HEK293 (cell line): ENCODE measurements around the gene LMO7.
"Not testable (repeated sequence)": the region's sequence is repeated elsewhere in the genome, so short reads cannot be mapped to it uniquely, and the experiment has no call there.

Experiments
- CTCF ChIA-PET: fragments of 350-600 bp; formaldehyde crosslinking; extraction: SDS; loops from one replicate; lab custom pipeline; 2021; ENCODE audit warnings: antibody characterized with exemption; lab: Yijun Ruan, JAX
- POLR2A ChIA-PET: fragments of 300-600 bp; formaldehyde crosslinking; extraction: SDS; loops from one replicate; lab custom pipeline; 2020; ENCODE audit warnings: antibody characterized with exemption, inconsistent platforms; lab: Yijun Ruan, JAX
- H3K27ac ChIP-seq: fragments of 200-500 bp; sonication (Bioruptor generic); 2 replicates; pipeline ENCODE4 v1.5.1; 2014; ENCODE audit warnings: low read depth, low read length, control low read depth, inconsistent platforms; ENCODE audit errors: extremely low read depth
- H3K36me3 ChIP-seq, 2 experiments: fragments of 200-500 bp in 1 of 2; sonication (Bioruptor generic) in 1 of 2; 1 replicate in 1 of 2; 2 replicates in 1 of 2; pipeline ENCODE4 v1.5.1; 2014 to 2017; ENCODE audit warnings: inconsistent platforms in 2 of 2, low read length in 2 of 2; ENCODE audit not compliant: control insufficient read depth in 2 of 2, insufficient read depth in 1 of 2
- H3K4me1 ChIP-seq: fragments of 200-500 bp; sonication (Bioruptor generic); 2 replicates; pipeline ENCODE4 v1.5.1; 2014; ENCODE audit warnings: mild to moderate bottlenecking, low read length, inconsistent platforms; ENCODE audit not compliant: control insufficient read depth, insufficient read depth
- H3K4me3 ChIP-seq: 2 replicates; pipeline ENCODE4 v1.5.1; 2011; ENCODE audit warnings: low read depth, mild to moderate bottlenecking, control low read depth, low read length, moderate library complexity
- H3K9me3 ChIP-seq: fragments of 200-500 bp; sonication (Bioruptor generic); 2 replicates; pipeline ENCODE4 v1.5.1; 2014; ENCODE audit warnings: low read depth, low read length, inconsistent platforms; ENCODE audit not compliant: control insufficient read depth, insufficient read depth
- BCL11B ChIP-seq: fragments of 450-650 bp; formaldehyde crosslinking; IDR thresholded peaks from 2 replicates; pipeline ENCODE4 v1.5.1; 2016; ENCODE audit warnings: low read depth, missing biosample characterization, missing genetic modification characterization
- FEZF1 ChIP-seq: fragments of 450-650 bp; formaldehyde crosslinking; IDR thresholded peaks from 2 replicates; pipeline ENCODE4 v1.5.1; 2016; ENCODE audit warnings: missing biosample characterization, missing genetic modification characterization
- GLI2 ChIP-seq: fragments of 450-650 bp; formaldehyde crosslinking; IDR thresholded peaks from 2 replicates; pipeline ENCODE4; 2017; ENCODE audit warnings: missing biosample characterization, missing genetic modification characterization, low read depth, borderline replicate concordance
- MZF1 ChIP-seq: fragments of 450-650 bp; formaldehyde crosslinking; IDR thresholded peaks from 2 replicates; pipeline ENCODE4 v1.5.1; 2017; ENCODE audit warnings: missing biosample characterization, missing genetic modification characterization, borderline replicate concordance
- OSR2 ChIP-seq: fragments of 450-650 bp; formaldehyde crosslinking; IDR thresholded peaks from 2 replicates; pipeline ENCODE4 v1.5.1; 2016; ENCODE audit warnings: missing biosample characterization, missing genetic modification characterization
- PATZ1 ChIP-seq: fragments of 450-650 bp; formaldehyde crosslinking; IDR thresholded peaks from 2 replicates; pipeline ENCODE4 v1.5.1; 2016; ENCODE audit warnings: missing biosample characterization, missing genetic modification characterization
- SETDB1 ChIP-seq: IDR thresholded peaks from one replicate; pipeline ENCODE4 v1.6.1; 2017; ENCODE audit warnings: mild to moderate bottlenecking, low read length, moderate library complexity, mixed read lengths; ENCODE audit not compliant: insufficient read length
- SP7 ChIP-seq: fragments of 450-650 bp; formaldehyde crosslinking; IDR thresholded peaks from 2 replicates; pipeline ENCODE4 v1.5.1; 2016; ENCODE audit warnings: missing biosample characterization, missing genetic modification characterization
- YY2 ChIP-seq: fragments of 450-650 bp; formaldehyde crosslinking; IDR thresholded peaks from 2 replicates; pipeline ENCODE4 v1.5.1; 2016; ENCODE audit warnings: missing biosample characterization, missing genetic modification characterization
- ZBTB21 ChIP-seq: fragments of 450-650 bp; formaldehyde crosslinking; IDR thresholded peaks from 2 replicates; pipeline ENCODE4 v1.5.1; 2017; ENCODE audit warnings: missing biosample characterization, missing genetic modification characterization
- ZNF114 ChIP-seq: fragments of 450-650 bp; formaldehyde crosslinking; IDR thresholded peaks from 2 replicates; pipeline ENCODE4 v1.5.0; 2017; ENCODE audit warnings: missing biosample characterization, missing genetic modification characterization
- ZNF138 ChIP-seq: fragments of 450-650 bp; formaldehyde crosslinking; IDR thresholded peaks from 2 replicates; pipeline ENCODE4 v1.5.1; 2016; ENCODE audit warnings: missing biosample characterization, missing genetic modification characterization, borderline replicate concordance
- ZNF184 ChIP-seq: fragments of 450-650 bp; IDR thresholded peaks from 2 replicates; pipeline ENCODE4 v1.5.1; 2018; ENCODE audit warnings: missing biosample characterization, mild to moderate bottlenecking, missing genetic modification characterization
- ZNF24 ChIP-seq: fragments of 450-650 bp; formaldehyde crosslinking; IDR thresholded peaks from 2 replicates; pipeline ENCODE4 v1.5.1; 2016; ENCODE audit warnings: missing biosample characterization, missing genetic modification characterization
- ZNF274 ChIP-seq, 2 experiments: fragments of 200-500 bp in 1 of 2; fragments of 450-650 bp in 1 of 2; sonication (Bioruptor generic) in 1 of 2; formaldehyde crosslinking in 1 of 2; IDR thresholded peaks; 2 replicates each; pipeline versions ENCODE4 v1.5.1 to v1.6.1; 2014 to 2016; ENCODE audit warnings: borderline replicate concordance in 1 of 2, inconsistent platforms in 1 of 2, low read length in 1 of 2, missing biosample characterization in 1 of 2, missing genetic modification characterization in 1 of 2
- ZNF280C ChIP-seq: fragments of 450-650 bp; formaldehyde crosslinking; IDR thresholded peaks from 2 replicates; pipeline ENCODE4 v1.5.1; 2016; ENCODE audit warnings: missing biosample characterization, missing genetic modification characterization
- ZNF501 ChIP-seq: fragments of 450-650 bp; formaldehyde crosslinking; IDR thresholded peaks from 2 replicates; pipeline ENCODE4 v1.5.1; 2016; ENCODE audit warnings: missing biosample characterization, missing genetic modification characterization
- ZNF514 ChIP-seq: fragments of 450-650 bp; formaldehyde crosslinking; IDR thresholded peaks from 2 replicates; pipeline ENCODE4 v1.5.1; 2016; ENCODE audit warnings: missing biosample characterization, missing genetic modification characterization
- ZNF521 ChIP-seq: fragments of 450-650 bp; formaldehyde crosslinking; IDR thresholded peaks from 2 replicates; pipeline ENCODE4 v1.5.1; 2017; ENCODE audit warnings: missing biosample characterization, mild to moderate bottlenecking, missing genetic modification characterization
- ZNF529 ChIP-seq: fragments of 450-650 bp; formaldehyde crosslinking; IDR thresholded peaks from 2 replicates; pipeline ENCODE4 v1.5.1; 2017; ENCODE audit warnings: missing genetic modification characterization, missing biosample characterization; ENCODE audit not compliant: insufficient replicate concordance
- ZNF530 ChIP-seq: fragments of 450-650 bp; formaldehyde crosslinking; IDR thresholded peaks from 2 replicates; pipeline ENCODE4 v1.5.1; 2016; ENCODE audit warnings: low read depth, missing biosample characterization, missing genetic modification characterization
- ZNF560 ChIP-seq: fragments of 450-650 bp; formaldehyde crosslinking; IDR thresholded peaks from 2 replicates; pipeline ENCODE4 v1.5.1; 2017; ENCODE audit warnings: missing biosample characterization, missing genetic modification characterization, borderline replicate concordance
- ZNF596 ChIP-seq: fragments of 450-650 bp; IDR thresholded peaks from 2 replicates; pipeline ENCODE4 v1.5.0; 2018; ENCODE audit warnings: missing biosample characterization, mild to moderate bottlenecking, missing genetic modification characterization, moderate library complexity
- ZNF629 ChIP-seq: fragments of 450-650 bp; formaldehyde crosslinking; IDR thresholded peaks from 2 replicates; pipeline ENCODE4 v1.5.1; 2017; ENCODE audit warnings: missing biosample characterization, missing genetic modification characterization
- ZNF707 ChIP-seq: fragments of 450-650 bp; formaldehyde crosslinking; IDR thresholded peaks from 2 replicates; pipeline ENCODE4 v1.5.1; 2016; ENCODE audit warnings: missing biosample characterization, missing genetic modification characterization
- ZNF785 ChIP-seq: fragments of 450-650 bp; formaldehyde crosslinking; IDR thresholded peaks from 2 replicates; pipeline ENCODE4 v1.5.1; 2016; ENCODE audit warnings: missing biosample characterization, missing genetic modification characterization
- TF ChIP-seq, protein P1 (sequence below): fragments of 450-650 bp; formaldehyde crosslinking; IDR thresholded peaks from 2 replicates; pipeline ENCODE4 v1.5.1; 2016; ENCODE audit warnings: missing biosample characterization, missing genetic modification characterization

The LMO7 gene

GRCh38 chr13:75740031-75740430 lies 103.9 kb downstream of the LMO7 start:
- CTCF ChIA-PET: no interaction called here

DNA sequence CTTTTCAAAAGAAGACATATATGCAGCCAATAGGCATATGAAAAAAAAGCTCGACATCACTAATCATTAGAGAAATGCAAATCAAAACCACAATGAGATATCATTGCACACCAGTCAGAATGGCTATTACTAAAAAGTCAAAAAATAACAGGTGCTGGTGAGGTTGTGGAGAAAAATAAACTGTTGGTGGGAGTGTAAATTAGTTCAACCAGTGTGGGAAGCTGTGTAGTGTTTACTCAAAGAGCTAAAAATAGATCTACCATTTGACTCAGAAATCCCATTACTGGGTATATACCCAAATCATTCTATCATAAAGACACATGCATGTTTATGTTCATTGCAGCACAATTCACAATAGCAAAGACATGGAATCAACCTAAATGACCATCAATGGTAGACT lies 106.9 kb downstream of the LMO7 start:
- POLR2A ChIA-PET, CTCF ChIA-PET: not testable (repeated sequence)
- 0 out of 2 replicates have a peak, but pooled peaks have one; percentile 62 for TF ChIP-seq ZNF184 (tag by site-specific recombination)

More at GRCh38 chr13:75740031-75740430, 103.9 kb downstream of the LMO7 start:
- Histone ChIP-seq H3K27ac (no peak overlapping the region), H3K36me3 (no peaks in the 10 kb centered on the region), H3K9me3 (no peaks in the 10 kb centered on the region), H3K4me1 (no peaks in the 10 kb centered on the region), H3K4me3 (no peak overlapping the region)
- POLR2A ChIA-PET: no interaction called here
- TF ChIP-seq ZNF707 (tag by site-specific recombination) (no peak), ZBTB21 (tag by site-specific recombination) (no peak), ZNF138 (tag by site-specific recombination) (no peak), ZNF24 (no peak), YY2 (tag by site-specific recombination) (no peak), ZNF274 (IDR thresholded peaks at IDR 0.05; ENCODE audit: low read length) (no peak), ZNF274 (tag by site-specific recombination; IDR thresholded peaks at IDR 0.05; ENCODE audit: borderline replicate concordance) (no peak), GLI2 (no peak), SP7 (no peak), ZNF501 (no peak), ZNF530 (no peak), ZNF629 (no peak), FEZF1 (no peak)

DNA sequence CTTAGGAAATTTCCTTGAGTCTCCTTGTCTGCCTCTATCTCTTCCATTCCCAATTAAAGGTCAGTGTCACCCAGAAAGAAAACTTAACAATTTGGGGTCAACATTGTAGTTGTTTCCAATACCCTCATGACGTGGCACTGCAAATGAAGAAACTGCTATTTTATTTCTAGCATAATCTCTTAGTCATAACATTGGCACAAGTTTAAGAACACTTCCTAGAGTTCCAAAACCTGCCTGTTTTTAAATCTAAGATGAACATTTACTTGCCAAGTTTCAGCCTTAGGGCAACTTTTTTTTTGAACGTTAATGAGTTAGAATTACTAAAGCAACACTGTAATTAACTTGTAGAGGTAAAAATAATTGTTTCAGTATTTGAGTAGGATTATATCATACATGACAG lies 108.0 kb downstream of the LMO7 start:
- Histone ChIP-seq H3K4me1 (no peaks in the 10 kb centered on the region), H3K27ac (no peak overlapping the region), H3K4me3 (no peak overlapping the region), H3K9me3 (no peaks in the 10 kb centered on the region), H3K36me3 (no peaks in the 10 kb centered on the region)
- TF ChIP-seq ZNF514: no peak
- no peak for TF ChIP-seq ZNF785 (tag by site-specific recombination)
- no peak for TF ChIP-seq ZNF521 (tag by site-specific recombination)
- TF ChIP-seq ZNF280C (tag by site-specific recombination): no peak
- no peak for TF ChIP-seq ZNF560 (tag by site-specific recombination)
- no peak for TF ChIP-seq ZNF114 (tag by site-specific recombination)
- POLR2A ChIA-PET: no interaction called here
- CTCF ChIA-PET: interaction anchor here (0.7 kb wide), 1 partner anchor 1427 kb away, joined by 3 read pairs; no protein-coding TSS in a partner anchor

More for the DNA sequence above, 106.9 kb downstream of the LMO7 start:
- H3K9me3 ChIP-seq, H3K4me3 ChIP-seq, H3K27ac ChIP-seq, H3K36me3 ChIP-seq, H3K4me1 ChIP-seq: not testable (repeated sequence)

- Histone ChIP-seq H3K4me3 (no peak overlapping the region), H3K4me1 (no peaks in the 10 kb centered on the region), H3K9me3 (no peaks in the 10 kb centered on the region), H3K27ac (no peak overlapping the region), H3K36me3 (no peaks in the 10 kb centered on the region)
- CTCF ChIA-PET: no interaction called here
- POLR2A ChIA-PET: no interaction called here
- TF ChIP-seq ZNF629 (no peak), BCL11B (tag by site-specific recombination) (no peak), SETDB1 (peak; percentile 50), PATZ1 (tag by site-specific recombination) (no peak), MZF1 (tag by site-specific recombination) (no peak), OSR2 (no peak), ZNF596 (tag by site-specific recombination) (no peak), ZNF529 (no peak)
- TF ChIP-seq, protein P1, sequence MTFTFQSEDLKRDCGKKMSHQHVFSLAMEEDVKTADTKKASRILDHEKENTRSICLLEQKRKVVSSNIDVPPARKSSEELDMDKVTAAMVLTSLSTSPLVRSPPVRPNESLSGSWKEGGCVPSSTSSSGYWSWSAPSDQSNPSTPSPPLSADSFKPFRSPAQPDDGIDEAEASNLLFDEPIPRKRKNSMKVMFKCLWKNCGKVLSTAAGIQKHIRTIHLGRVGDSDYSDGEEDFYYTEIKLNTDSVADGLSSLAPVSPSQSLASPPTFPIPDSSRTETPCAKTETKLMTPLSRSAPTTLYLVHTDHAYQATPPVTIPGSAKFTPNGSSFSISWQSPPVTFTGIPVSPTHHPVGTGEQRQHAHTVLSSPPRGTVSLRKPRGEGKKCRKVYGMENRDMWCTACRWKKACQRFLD (tag by site-specific recombination): no peak
These were observed 109.3 kb downstream of the LMO7 start for GRCh38 chr13:75745387-75745786.
